ENCODE results near the gene SMARCA2. TPM values are rescaled to one million over a fixed set of nuclear protein-coding genes. Genes with fewer than 3 reads are reported as not detected.

SMARCA2 gene
- total and polyA plus RNA-seq, 9 of the 15 experiments (the other 6 are each of a cell fraction or from before 2014, with no cell fraction given), result 8.0 to 34.8 (median 25.5) TPM

DNA sequence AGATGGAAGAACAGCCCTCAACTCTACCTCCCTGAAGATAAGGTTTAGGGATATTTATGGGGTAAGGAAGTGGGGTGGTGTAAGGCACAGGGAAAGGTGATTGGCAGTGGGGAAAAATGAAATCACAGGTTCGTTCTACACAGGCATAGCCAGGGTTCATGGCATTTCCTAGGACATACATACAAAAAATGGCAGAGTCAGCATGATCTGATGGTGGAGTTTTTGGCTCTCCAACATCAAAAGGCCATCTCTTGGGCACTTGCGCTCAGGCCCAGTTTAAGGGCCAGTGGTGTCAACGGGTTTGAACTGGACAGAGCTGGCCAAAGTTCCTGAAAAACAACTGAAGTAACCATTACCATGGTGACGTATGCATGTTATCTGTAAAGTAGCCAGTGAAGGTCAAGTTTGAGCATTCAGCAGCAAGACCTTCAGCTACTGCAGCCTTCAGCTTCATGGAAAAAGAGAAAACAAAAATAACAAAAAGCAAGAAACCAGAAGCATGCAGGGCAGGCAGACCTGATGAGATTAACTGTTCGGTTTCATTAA is 92.8 kb downstream of the SMARCA2 start:
- DNase-seq (ENCODE audit: extremely low read depth in 1 of 4, low spot score in 3 of 4) (no peak), FAIRE-seq (no peak), ATAC-seq (no peak)
- 67% methylated on average over 3 of the region's 5 CpGs for WGBS (ENCODE audit: insufficient coverage, low coverage, missing lambda C conversion rate)
- Histone ChIP-seq H2AFZ (ENCODE audit: low read depth, low read length) (no peak overlapping the region), H3K9me3 (replicated peaks; ENCODE audit: control insufficient read depth, insufficient read depth, low read depth, low read length) (no peaks in the 10 kb centered on the region), H3K9me1 (ENCODE audit: control insufficient read depth, insufficient read depth, low read length) (no peaks in the 10 kb centered on the region), H3K4me2 (ENCODE audit: insufficient read depth, low read length) (no peak overlapping the region), H3K4me1 (replicated peaks in 1 of 2; ENCODE audit: control insufficient read depth in 2 of 2, insufficient read depth in 2 of 2, low read length in 2 of 2) (no peaks in the 10 kb centered on the region), H3K27me3 (ENCODE audit: control insufficient read depth in 2 of 2, insufficient read depth in 2 of 2, low read length in 2 of 2) (no peaks in the 10 kb centered on the region), H4K20me1 (replicated peaks; ENCODE audit: control insufficient read depth, insufficient read depth, low read length) (no peaks in the 10 kb centered on the region), H3K36me3 (ENCODE audit: control insufficient read depth, insufficient read depth, low read length) (peaks cover 22% of the 10 kb centered on the region; the same call in 1 of the 3 replicates), H3K4me3 (no peak overlapping the region), H3K79me2 (ENCODE audit: control insufficient read depth, insufficient read depth, low read length) (no peaks in the 10 kb centered on the region), H3K9ac (ENCODE audit: insufficient read depth in 1 of 2, low read depth in 2 of 2, low read length in 2 of 2) (no peak overlapping the region), H3K27ac (ENCODE audit: extremely low read depth, low read depth, low read length) (no peak overlapping the region)
- intact Hi-C loops (cut with micrococcal nuclease) (no loop called here), in situ Hi-C loops (cut with MboI) (no loop called here)
- POLR2A ChIA-PET, result no interaction called here
- CTCF ChIA-PET (ENCODE audit: low intra/inter-chr PET ratio), result no interaction called here
- BruUV-seq (replicated peaks), result no TSS peak
- TF ChIP-seq, protein P1, sequence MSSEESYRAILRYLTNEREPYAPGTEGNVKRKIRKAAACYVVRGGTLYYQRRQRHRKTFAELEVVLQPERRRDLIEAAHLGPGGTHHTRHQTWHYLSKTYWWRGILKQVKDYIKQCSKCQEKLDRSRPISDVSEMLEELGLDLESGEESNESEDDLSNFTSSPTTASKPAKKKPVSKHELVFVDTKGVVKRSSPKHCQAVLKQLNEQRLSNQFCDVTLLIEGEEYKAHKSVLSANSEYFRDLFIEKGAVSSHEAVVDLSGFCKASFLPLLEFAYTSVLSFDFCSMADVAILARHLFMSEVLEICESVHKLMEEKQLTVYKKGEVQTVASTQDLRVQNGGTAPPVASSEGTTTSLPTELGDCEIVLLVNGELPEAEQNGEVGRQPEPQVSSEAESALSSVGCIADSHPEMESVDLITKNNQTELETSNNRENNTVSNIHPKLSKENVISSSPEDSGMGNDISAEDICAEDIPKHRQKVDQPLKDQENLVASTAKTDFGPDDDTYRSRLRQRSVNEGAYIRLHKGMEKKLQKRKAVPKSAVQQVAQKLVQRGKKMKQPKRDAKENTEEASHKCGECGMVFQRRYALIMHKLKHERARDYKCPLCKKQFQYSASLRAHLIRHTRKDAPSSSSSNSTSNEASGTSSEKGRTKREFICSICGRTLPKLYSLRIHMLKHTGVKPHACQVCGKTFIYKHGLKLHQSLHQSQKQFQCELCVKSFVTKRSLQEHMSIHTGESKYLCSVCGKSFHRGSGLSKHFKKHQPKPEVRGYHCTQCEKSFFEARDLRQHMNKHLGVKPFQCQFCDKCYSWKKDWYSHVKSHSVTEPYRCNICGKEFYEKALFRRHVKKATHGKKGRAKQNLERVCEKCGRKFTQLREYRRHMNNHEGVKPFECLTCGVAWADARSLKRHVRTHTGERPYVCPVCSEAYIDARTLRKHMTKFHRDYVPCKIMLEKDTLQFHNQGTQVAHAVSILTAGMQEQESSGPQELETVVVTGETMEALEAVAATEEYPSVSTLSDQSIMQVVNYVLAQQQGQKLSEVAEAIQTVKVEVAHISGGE (CRISPR knock-in tag; IDR thresholded peaks at IDR 0.05), result no peak
- peak; percentile 43 for TF ChIP-seq MAFG (tag; conservative IDR thresholded peaks at IDR 0.05)
- TF ChIP-seq, protein P2, sequence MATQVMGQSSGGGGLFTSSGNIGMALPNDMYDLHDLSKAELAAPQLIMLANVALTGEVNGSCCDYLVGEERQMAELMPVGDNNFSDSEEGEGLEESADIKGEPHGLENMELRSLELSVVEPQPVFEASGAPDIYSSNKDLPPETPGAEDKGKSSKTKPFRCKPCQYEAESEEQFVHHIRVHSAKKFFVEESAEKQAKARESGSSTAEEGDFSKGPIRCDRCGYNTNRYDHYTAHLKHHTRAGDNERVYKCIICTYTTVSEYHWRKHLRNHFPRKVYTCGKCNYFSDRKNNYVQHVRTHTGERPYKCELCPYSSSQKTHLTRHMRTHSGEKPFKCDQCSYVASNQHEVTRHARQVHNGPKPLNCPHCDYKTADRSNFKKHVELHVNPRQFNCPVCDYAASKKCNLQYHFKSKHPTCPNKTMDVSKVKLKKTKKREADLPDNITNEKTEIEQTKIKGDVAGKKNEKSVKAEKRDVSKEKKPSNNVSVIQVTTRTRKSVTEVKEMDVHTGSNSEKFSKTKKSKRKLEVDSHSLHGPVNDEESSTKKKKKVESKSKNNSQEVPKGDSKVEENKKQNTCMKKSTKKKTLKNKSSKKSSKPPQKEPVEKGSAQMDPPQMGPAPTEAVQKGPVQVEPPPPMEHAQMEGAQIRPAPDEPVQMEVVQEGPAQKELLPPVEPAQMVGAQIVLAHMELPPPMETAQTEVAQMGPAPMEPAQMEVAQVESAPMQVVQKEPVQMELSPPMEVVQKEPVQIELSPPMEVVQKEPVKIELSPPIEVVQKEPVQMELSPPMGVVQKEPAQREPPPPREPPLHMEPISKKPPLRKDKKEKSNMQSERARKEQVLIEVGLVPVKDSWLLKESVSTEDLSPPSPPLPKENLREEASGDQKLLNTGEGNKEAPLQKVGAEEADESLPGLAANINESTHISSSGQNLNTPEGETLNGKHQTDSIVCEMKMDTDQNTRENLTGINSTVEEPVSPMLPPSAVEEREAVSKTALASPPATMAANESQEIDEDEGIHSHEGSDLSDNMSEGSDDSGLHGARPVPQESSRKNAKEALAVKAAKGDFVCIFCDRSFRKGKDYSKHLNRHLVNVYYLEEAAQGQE (IDR thresholded peaks at IDR 0.05; ENCODE audit: borderline replicate concordance), result peak; percentile 61
- TF ChIP-seq, protein P2 (CRISPR knock-in tag; IDR thresholded peaks at IDR 0.05; ENCODE audit: low read depth), result no peak
- no peak for TF ChIP-seq KDM2B (CRISPR knock-in tag; IDR thresholded peaks at IDR 0.05)
- peak; percentile 64 for TF ChIP-seq ZNF316 (IDR thresholded peaks at IDR 0.05)
- TF ChIP-seq CEBPZ (IDR thresholded peaks at IDR 0.05; ENCODE audit: borderline replicate concordance, low read depth, low read length), result no peak

Data from K562 (cell line).